Measurements from ENCODE around the gene STAG3.

STAG3 gene

DNA sequence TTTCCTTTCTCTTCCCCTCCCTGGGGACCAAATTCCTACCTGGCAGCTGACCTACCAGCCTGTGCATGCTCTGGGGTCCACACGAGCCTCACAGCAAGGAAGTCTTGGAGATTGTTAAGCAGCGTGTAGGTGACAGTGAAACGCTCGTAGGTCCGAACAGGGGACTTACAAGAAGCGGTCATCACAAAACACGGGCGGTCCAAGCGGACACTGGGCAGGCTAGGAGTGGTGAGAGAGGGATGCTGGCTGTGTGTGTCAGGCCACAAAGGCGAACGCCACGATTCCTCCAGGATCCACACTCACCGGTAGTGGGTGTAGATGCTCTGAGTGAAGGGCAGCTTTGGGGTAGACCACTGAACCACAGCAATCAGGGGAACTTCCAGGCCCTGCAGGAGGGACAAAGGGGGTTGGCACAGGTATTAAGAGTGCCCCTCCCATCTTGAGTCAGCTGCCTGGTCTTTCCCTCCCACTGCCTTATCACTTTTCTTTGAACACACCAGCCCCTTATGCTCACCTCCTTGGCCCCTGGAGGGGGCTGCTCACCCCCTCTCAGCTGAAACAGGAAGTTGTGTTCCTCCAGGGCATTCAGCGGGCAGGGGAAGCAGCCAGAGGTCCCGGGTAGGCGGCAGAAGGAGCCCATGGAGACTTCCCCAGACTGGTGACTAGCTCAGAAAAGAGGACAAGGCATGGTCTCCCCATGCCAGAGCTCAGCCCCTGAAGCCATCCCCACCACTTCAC lies 21.2 kb upstream of the STAG3 start:
- no peak for DNase-seq

DNA sequence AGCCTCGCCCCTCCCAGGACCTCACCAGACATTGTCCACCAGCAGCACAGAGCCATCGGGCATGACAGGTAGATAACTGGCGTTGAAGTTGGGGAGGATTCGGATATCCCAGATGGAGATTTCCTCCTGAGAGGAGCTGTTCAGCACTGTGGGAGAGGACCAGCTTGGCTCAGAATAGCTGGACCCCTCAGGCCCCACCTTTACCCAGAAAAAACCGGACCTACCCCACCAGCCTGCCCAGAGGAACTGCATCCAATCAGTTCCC lies 20.7 kb upstream of the STAG3 start:
- no peak for DNase-seq

DNA sequence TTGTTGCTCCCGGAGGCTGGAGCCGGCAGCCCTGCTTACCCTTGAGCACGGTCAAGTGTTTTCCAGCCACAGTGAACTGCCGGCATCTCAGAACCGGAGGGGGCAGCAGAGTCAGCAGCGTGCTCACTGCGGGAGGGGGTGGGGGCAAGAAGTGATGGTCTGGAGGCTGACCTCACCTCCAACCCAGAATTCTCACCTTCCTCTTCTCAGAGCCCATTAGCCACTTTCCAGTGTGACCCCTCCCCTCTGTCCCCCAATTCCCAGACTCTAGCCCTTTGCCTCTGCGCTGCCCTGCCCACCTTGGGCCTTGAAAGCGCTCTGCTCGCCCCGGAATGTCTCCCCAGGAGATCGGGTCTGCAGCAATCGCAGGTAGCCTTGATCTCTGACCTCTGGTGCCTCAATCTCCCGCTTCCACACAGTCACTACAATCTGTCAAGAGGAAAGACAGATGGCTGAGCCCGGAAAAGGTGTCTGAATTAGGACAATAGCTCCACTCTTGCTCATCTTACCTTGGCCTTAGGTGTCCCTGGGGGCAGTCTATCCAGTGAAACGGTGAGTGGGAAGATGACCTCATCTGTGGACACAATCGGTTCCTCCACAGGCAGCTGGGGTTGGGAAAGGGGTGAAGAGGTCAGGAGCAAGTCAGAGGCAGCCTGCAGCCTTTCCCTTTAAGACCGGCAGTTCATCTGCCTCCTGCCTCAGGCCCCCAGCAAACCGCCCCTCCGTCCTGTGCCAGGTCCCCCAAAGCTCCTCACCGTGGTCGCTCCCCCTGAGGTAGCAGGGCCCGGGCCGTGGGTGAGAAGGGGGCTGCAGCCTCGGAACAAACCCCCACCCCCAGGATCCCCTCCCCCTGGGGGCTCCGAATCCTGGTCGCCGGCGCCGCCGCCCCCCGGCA lies 20.1 kb upstream of the STAG3 start:
- no peak for DNase-seq

DNA sequence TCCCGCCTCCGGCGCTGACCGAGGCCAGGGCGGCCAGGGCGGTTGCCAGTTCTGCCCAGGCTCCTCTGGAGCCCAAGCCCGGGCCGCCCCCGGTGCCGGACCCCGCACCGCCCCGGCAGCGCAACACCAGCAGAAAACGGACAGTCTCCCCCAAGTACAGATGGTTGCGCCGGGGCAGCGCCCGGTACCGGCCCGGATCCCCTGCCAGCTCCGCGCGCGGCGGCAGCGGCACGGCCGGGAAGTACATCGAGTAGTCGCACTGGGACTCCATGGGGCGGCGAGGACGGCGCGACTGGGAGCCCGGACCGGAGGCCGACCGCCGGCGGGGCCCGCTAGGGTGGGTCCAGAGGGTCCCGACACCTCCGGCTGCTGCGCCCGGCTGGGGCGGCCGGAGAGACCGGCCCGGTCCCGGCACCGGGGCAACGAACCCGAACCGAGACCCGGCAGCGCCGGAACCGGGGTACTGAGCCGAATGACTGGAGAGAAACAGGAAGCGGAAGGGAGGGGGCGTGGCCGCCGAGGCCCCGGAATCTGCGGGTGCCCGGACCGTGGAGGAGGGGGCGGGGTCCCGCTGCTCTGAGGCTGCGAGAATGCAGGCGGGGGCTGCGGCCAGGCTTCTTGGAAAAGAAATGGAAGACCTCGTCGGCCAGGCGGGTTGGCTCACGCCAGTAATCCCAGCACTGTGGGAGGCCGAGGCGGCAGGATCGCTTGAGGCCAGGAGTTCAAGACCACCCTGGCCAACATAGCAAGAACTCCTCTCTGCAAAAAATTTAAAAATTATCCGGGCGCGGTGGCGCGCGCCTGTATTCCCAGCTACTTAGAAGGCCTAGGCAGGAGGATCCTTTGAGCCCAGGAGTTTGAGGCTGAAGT lies 19.3 kb upstream of the STAG3 start, which contains the start of gene TRAPPC14:
Gene TRAPPC14, minus strand, starts transcription at position 495 of the 870 bp plus-strand sequence. Its CDS starts 224 bp downstream, at position 271.
- DNase-seq: peak; percentile 75

DNA sequence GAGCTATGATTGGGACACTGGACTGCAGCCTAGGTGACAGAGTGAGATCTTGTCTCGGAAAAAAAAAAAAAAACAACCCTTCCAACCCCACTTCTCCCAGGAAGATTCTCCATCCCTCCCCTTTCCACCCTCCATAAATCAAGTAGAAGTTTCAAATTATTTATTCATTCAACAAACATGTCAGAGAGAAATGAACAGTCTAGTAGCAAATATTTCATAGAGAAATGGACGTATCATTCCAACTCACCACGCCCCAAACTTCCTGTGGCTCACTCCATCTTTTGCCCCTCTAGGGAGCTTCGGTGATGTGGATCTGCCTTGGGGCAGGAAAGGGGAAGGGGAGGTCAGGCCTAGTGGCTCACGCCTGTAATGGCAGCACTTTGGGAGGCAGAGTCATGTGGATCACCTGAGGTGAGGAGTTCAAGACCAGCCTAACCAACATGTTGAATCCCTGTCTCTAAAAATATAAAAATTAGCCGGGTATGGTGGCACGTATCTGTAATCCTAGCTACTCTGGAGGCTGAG lies 18.6 kb upstream of the STAG3 start:
- no peak for DNase-seq

DNA sequence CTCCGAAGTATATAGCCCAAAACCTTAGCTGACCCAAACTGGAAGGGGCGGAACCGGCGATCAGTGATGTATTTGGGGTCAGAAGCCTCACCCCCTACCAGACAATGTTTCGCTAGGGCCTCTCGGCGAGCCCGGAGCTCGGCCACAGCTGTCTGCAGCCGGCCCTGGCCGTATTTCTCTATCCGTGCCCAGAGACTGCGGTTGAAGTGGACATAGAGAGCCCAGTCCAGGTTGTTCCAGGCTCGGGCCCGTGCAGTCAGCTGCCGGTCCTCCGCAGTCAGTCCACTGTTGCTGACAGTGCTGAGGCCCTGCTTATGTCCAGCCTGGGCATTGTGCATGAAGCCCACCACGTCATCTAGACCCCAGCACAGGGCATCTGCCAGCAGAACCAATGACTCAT lies 17.7 kb upstream of the STAG3 start:
- DNase-seq: no peak

DNA sequence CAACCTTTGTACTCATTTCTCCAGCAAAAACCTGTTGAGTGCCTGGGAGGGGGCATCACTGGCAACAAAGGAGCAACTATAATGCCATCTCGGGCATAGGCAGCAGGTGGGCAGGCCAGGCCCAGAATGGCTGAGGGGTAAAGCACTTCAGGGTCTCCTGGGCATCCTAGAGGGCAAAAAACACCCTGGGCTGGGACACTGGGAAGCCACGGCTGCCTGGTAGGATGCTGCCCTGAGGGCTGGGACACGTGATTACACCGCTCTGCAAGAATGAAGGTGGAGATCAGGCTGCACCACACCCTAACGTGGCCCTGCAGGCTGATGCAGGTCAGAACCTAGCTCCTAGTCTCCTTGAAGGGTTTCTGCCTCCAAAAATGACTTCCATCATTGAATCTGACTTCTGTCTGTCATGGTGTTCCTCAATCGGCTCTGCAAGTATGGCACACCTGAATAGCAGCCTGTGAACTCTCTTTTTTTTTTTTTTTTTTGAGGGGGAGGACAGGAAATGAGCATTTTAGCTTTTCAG lies 14.6 kb upstream of the STAG3 start:
- DNase-seq: no peak

DNA sequence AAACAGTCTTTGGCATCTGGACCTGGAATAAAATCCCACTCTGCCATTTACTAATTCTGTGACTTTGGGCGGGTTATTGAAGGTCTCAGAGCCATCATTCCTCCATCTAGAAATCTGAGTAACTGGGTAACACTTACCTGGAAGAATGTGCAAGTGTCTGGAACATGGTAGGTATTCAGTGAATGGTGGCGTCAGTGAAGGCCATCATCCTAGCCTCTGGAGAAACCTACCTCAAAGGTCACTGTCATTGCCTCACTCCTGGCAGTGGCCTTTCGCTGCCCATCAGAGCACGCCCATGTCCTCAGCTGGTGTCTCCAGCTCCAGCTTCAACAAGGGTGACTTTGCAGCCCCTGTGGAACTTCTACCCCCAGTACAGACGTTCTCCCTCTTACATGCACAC lies 13.8 kb upstream of the STAG3 start:
- no peak for DNase-seq

DNA sequence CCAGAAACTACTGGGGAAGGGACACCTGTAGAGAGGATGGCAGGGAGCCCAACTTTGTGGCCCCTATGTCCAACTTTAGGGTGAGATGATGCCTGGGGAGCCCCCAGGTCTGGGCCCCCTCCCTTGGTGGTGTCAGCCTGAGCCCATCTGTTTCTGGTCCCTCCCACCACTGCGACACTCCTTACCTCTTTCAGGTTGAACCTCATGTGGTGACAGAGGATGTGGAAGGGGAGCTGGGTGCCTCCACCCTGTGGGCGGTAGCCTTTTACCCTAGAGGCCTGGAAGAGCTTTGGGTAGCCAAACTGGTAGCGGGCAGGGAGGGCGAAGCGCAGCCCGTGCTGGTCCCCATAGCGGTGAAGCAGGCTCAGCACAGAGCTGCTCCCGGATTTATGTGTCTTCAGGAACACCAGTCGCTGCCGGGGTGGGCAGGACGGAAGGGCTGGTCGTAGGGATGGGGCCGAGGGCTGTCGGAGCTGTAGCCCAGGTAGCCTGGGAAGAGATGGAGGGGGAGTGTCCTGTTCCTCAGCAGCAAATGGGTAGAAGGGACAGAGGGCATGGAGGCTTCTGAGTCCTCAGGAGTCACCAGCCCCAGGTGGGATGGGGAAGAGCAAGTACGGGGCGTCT lies 11.3 kb upstream of the STAG3 start:
- no peak for DNase-seq

DNA sequence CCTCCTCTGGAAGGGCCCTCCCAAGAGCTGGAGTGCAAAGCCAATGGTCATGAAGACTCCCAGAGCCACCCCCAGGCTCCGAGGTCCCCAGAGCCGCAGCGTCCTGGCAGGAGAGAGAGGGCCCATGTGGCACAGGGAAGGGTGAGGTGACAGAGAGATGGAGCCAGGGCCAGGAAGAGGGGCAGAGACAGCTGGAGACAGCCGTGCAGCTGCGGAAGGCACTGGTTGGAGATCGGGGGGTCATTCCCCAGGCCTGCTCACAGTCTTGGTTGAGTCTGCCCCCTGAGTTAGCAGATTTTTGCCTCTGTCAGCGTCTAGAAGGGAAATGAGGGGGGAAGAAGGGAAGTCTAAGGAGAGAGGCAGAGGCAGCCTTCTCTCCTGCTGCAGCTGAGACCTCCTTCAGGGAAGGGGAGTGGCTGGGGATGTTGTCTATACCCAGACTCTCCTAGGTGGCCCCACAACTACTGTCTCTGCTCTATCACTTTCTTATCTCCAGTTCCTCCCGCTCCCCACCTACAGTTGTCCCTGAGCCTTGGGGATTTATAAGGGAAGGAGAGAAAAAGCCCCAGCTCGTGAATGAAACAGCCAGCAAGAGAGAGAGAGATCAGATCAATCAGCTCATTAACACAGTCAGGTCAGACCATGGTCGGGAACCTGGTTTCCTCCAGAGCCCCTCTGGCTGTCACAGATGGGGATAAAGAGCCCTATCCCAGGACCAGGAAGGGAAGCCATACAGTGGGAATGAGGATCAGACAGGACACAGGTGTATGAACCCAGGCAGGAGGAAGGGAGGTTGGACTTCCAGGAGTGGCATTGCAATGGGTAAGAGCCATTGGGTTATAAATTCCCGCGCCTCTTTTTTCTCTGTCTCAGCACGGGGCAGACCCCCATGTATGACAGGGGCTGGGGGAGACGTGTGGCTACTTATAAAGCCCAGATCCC lies 10.5 kb upstream of the STAG3 start:
- DNase-seq: no peak

DNA sequence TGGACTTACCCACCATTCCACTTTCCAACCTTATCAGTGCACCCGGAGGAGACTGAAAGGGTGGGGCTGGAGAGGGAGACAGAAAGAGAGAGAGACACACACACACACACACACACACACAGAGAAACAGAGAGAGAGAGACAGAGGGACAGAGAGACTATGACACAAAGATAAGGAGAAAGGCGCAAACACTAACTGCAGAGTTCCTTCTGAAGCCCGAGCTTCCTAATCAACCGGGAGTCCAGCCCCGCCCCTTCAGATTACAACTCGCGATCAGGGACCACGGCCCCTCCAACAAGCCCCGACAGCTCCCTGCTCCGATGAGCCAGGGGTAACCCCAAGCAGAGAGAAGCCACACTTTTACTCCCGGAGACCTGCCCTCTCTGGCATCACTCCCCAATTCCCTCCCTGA lies 9.8 kb upstream of the STAG3 start:
- DNase-seq: no peak

DNA sequence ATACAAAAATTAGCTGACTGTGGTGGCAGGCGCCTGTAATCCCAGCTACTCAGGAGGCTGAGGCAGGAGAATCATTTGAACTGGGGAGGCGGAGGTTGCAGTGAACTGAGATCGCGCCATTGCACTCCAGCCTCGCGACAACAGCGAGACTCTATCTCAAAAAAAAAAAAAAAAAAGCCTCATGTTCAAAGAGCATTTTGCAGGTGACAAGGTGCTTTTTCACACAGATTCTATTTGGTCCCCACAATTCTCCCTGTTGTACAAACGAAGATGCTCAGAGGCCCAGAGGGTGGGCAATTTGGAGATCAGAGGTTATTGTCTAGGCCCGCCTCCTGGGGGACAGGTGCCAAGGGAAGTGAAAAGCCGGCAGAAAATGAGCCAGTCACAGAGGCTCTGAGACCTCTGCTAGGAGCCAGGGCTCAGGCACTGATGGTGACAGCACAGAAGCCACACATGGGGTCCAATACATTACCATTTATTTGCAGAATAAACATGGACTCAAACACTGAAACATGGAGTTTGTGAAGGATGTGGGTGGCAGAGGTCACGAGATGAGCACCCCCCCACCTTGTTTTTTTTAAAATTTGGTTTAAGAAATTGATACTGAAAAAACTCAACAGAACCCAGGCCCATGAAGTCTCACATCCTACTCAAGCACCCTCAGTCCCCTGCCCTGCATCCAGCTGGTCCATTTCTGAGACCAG lies 8.4 kb upstream of the STAG3 start:
- peak; percentile 10 for DNase-seq

DNA sequence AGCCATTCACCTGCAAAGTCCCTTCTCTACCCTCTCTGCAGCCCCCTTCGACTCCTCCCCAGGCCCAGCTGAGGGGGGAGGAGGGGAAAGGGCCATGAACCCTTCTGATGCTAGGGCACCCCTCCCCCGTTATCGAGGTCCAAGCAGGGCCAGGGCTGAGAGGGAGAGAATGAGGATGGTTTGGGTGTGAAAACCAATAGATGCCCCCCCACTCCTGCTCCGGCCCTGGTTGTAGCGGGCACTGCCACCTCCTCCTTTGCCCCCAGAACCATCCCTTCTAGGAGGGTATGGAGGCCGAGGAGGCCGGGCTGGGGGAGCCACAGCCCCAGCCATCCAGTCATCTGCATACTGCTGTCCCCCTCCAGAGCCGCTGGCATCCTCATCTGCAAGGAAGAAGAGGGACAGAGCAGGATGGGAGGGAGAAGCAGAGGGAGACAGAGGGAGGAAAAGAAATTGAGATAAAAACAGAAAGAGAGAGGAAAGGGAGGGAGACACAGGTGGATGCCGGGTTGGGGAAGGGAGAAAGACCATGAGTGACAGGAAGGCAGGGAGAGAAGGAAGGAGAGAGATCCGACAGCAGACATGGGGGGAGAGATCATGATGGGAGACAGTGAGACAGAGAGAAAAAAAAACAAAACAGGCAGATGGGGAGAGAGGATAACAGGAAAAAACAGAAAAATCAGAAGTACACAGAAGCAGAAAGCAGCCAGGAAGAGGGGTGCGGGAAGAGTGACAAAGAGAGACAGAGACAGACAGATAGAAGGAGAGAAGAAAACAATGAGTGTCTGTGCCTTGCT lies 7.4 kb upstream of the STAG3 start:
- DNase-seq: no peak

DNA sequence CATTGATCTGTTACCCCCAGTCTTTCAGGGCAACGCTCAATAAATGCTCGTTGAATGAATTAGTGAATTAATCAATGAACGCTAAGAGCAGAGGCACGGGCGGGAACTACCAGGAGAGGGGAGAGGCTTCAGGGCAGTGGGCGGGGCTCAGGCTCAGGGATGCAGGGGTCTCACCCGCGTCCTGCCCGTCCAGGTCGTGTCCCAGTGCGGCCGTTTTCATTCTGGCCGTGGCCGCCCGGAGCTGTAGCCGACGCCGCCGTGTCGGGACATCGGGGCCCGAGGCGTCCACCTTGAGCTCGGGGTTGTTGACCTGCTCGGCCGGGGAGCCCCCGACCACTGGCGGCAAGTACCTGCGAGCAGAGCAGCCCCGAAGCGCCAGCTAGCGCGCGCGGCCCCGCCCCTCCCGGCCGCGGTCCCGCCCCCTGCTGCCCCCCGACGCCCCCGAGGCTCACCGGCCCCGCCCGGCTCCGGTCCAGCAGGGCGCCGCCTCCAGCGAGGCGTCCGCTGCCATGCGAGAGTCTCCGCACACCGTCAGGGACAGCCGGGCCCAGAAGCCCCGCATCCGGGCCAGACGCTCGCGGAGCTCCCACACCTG lies 6.5 kb upstream of the STAG3 start:
- peak; percentile 20 for DNase-seq

DNA sequence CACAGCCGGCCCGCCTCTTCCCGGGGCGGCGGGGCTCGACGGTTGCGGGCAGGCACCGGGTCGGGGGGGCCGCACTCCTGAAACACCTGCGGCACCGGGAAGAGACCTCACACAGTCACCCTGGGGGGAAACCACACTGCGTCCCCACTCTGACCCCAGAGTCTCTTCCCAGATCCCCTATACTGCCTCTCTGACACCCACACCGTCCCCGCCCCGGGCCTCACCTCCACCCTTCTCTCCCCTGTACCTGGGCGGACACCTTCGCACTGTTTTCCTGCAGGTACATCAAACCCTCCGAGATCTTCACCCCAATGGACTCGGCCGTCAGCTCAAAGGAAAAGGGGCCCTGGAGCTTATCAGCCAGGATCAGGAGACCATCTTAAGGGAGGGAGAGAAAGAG lies 5.9 kb upstream of the STAG3 start:
- no peak for DNase-seq

DNA sequence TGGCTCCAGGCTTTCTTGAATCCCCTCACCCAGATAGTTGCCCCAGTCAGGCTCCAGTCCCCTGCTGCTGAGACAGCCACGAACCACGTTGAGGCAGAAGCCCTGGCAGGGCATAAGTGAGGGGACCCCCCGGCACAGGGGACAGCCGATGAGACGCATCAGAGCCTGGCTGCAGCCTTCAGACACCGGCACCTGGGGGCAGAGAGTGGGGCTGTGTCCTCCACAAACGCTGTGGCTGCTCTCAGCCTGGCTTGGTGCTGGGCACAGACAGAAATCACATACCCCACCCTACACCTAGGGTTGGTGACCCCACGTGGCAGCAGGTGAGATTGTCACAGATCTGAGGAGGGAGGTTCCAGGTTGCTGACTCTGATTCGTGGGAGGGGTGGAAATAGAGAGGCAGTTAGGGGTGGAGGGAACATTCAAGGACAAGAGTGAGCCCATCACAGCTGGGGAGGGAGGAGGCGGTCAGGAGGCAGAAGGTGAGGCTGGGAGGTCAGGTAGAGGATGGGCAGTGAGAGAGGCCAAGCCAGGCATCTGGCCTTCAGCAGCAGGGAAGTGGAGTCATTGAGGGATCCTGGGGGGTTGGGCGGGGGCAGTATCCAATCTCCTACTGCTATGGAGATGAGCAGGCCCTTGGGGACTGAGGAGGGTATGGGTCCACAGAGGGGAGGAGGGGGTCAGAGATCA lies 3.8 kb upstream of the STAG3 start:
- no peak for DNase-seq

DNA sequence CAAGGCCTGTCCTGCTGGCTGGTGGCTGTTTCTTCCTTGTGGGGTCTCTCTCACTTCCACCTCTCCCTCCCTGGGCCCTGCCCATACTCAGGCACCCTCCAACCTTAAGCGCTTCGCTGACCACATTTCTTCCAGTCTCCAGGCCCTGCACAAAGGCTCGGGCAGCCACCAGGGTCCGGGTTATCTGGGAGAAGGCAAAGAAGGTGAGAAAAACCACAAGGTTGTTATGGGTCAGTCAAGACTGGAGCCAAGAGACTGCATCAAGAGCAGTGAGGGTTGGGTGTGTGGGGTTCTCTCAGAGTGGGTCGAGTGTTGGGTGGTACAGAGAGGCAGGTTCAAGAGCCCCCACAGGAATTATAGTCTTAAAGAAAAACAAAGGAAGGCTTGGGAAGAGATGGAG lies 3.1 kb upstream of the STAG3 start:
- DNase-seq: no peak

DNA sequence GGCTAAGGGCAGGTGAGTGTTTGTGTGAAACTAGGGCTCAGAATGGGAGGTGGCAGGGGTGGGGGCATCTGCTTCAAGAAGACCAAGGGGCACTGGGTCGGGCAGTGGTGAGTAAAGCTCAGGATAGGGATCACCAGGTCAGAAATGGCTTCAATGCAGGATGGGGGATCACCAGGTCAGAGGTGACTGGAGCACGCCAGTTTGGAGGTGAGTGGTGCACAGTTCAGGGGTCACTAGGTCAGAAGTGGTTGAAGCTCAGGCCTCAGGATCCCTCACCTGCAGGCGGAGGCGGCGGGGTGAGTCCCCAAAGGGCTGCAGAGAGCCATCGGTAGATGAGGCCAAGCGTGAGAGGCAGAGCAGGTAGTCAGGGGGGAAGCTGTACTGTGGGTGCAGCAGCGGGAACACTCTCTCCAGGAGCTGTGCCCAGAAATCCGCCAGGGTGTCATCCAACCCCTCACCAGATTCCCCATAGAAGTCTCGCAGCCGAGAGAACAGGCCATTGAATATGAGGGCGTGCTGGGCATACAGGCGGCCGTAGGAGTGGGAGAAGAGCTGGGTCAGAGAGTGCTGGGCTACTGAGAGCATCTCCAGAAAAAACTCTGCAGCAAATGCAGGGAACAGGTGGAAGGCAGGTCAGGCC lies 2.3 kb upstream of the STAG3 start:
- DNase-seq: no peak
